PC-3 (cell line): ENCODE results near the gene GPX4. TPM values are rescaled to one million over a fixed set of nuclear protein-coding genes. Genes with fewer than 3 reads are reported as not detected.

Experiments used
- ATAC-seq: fragments of 200-7000 bp; cut with Tn5 transposase; 2 replicates; pipeline ENCODE4 v1.9.1; 2020; ENCODE audit warnings: mild to moderate bottlenecking, moderate library complexity
- BruUV-seq: library from RNA; stranded (reverse); fragments of 400-500 nt; replicated peaks from 2 replicates; lab custom pipeline; 2021; lab: Mats Ljungman, UMichigan
- CTCF ChIA-PET: fragments of 300-600 bp; sonication (Branson Sonifier 250); formaldehyde crosslinking; loops from one replicate; lab custom pipeline; 2022; ENCODE audit warnings: antibody characterized with exemption; lab: Charles Lee
- POLR2A ChIA-PET: fragments of 300-600 bp; sonication (Branson Sonifier 250); formaldehyde crosslinking; loops from one replicate; lab custom pipeline; 2022; ENCODE audit warnings: antibody characterized with exemption; ENCODE audit not compliant: unreplicated experiment; lab: Charles Lee
- DNase-seq: peaks from one replicate; pipeline ENCODE4 v3.0.0-alpha.2; 2015
- H2AFZ ChIP-seq: fragments of 300-600 bp; sonication (generic); 2 replicates; pipeline ENCODE4 v1.6.0; 2016; ENCODE audit warnings: antibody characterized with exemption, low read length
- H3F3A ChIP-seq: fragments of 300-600 bp; sonication (generic); one replicate; pipeline ENCODE4 v1.6.0; 2017; ENCODE audit warnings: antibody characterized with exemption, low read length, control low read depth, mild to moderate bottlenecking; ENCODE audit not compliant: unreplicated experiment
- H3K27ac ChIP-seq: fragments of 300-600 bp; sonication (generic); 2 replicates; pipeline ENCODE4 v1.5.1; 2016; ENCODE audit warnings: mild to moderate bottlenecking, low read length
- H3K27me3 ChIP-seq: fragments of 300-600 bp; sonication (generic); 2 replicates; pipeline ENCODE4 v1.6.1; 2016; ENCODE audit warnings: low read length, mixed read lengths
- H3K36me3 ChIP-seq: fragments of 300-600 bp; sonication (generic); 2 replicates; pipeline ENCODE4 v1.6.1; 2016; ENCODE audit warnings: low read depth, mixed run types, low read length, mixed read lengths
- H3K4me1 ChIP-seq: fragments of 300-600 bp; sonication (generic); 2 replicates; pipeline ENCODE4 v1.5.1; 2016; ENCODE audit warnings: low read length; ENCODE audit not compliant: insufficient read depth
- H3K4me2 ChIP-seq: fragments of 300-600 bp; sonication (generic); 2 replicates; pipeline ENCODE4 v1.6.0; 2016; ENCODE audit warnings: low read length
- H3K4me3 ChIP-seq: fragments of 300-600 bp; sonication (generic); 2 replicates; pipeline ENCODE4 v1.5.1; 2016; ENCODE audit warnings: mild to moderate bottlenecking, low read length, mixed read lengths
- H3K79me2 ChIP-seq: fragments of 300-600 bp; sonication (generic); 2 replicates; pipeline ENCODE4 v1.6.1; 2017; ENCODE audit warnings: low read length, mixed read lengths
- H3K9ac ChIP-seq: fragments of 300-600 bp; sonication (generic); 2 replicates; pipeline ENCODE4 v1.6.0; 2016; ENCODE audit warnings: mild to moderate bottlenecking, low read length
- H3K9me2 ChIP-seq: fragments of 300-600 bp; sonication (generic); replicated peaks from 2 replicates; pipeline ENCODE4 v1.6.1; 2016; ENCODE audit warnings: mixed run types, low read length, mixed read lengths
- H3K9me3 ChIP-seq: fragments of 300-600 bp; sonication (generic); 2 replicates; pipeline ENCODE4 v1.6.1; 2016; ENCODE audit warnings: low read length, mixed read lengths
- H4K20me1 ChIP-seq: fragments of 300-600 bp; sonication (generic); 2 replicates; pipeline ENCODE4 v1.6.1; 2016; ENCODE audit warnings: low read length, mixed read lengths
- EZH2 ChIP-seq: fragments of 300-600 bp; sonication (generic); IDR thresholded peaks from one replicate; pipeline ENCODE4 v1.6.1; 2017; ENCODE audit warnings: antibody characterized with exemption, mild to moderate bottlenecking, low read length; ENCODE audit not compliant: unreplicated experiment
- EZH2phosphoT487 ChIP-seq: fragments of 300-600 bp; sonication (generic); IDR thresholded peaks from 2 replicates; pipeline ENCODE4 v1.6.1; 2018; ENCODE audit warnings: mild to moderate bottlenecking, antibody characterized with exemption, low read length, borderline replicate concordance
- intact Hi-C: fragments of 100-400 bp; cut with micrococcal nuclease; formaldehyde crosslinking; loops from 2 replicates; pipeline ENCODE4 v1.9.0; 2023
- total RNA-seq: library from RNA; depleted of rRNA; stranded (reverse); fragments of >200 nt; gene quantifications from 2 replicates; pipeline ENCODE4 v1.2.3, GENCODE V29; 2014
- TF ChIP-seq, protein P1 (sequence below): fragments of 300-600 bp; sonication (generic); conservative IDR thresholded peaks from 2 replicates; pipeline ENCODE4 v1.5.1; 2017; ENCODE audit warnings: antibody characterized with exemption, low read depth, mild to moderate bottlenecking, low read length

The GPX4 gene
- total RNA-seq, 1 experiment from 2014 or later: 644 TPM

DNA sequence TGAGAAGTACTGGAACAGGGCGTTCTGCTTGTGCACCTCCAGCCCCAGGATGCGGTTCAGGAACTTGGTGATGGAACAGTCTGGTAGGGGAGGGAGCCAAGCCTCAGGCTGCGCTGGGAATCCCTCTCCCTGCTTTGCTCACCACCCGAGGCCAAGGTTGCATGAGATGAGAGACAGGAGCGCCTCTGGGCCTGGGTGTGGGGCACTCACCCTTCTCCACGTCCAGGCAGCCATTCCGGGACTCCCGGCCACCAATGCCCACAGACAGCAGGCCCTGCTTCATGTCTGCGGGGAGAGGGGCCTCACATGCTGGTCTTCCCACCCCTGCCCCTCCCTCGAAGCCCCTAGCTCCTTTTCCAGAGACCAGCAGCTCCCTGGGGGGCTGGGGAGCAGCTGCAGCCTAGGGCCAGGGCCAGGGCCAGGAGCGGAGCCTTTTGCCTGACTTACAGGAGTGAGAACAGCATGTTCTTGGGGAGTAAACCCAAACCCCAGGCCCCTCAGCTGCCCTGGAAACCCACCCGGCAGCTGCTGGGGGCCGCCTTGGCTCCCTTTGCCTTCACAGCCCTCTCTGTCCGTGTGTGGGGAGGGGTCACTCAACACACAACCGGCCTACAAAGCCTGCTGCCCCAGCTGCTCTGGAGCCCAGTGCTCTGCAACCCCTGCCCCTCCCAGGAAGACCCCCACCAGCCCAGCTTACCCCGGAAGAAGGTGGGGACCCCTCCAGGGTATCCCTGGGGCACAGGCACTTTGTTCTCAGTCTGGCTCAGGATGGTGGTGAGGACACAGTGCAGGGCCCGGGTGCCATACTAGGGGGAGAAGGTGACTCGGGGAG lies 7.2 kb downstream of the GPX4 start:
- Histone ChIP-seq H3K79me2 (no peaks in the 10 kb centered on the region), H3K9ac (no peak overlapping the region), H2AFZ (no peak overlapping the region), H3K9me3 (no peaks in the 10 kb centered on the region), H3K4me3 (no peak overlapping the region), H3K27ac (no peak overlapping the region), H3F3A (peaks cover 4% of the 10 kb centered on the region), H3K27me3 (no peaks in the 10 kb centered on the region), H3K36me3 (no peaks in the 10 kb centered on the region; the same call in 1 of the 2 replicates), H3K4me2 (no peak overlapping the region), H3K4me1 (no peaks in the 10 kb centered on the region), H4K20me1 (peaks cover 3% of the 10 kb centered on the region; the same call in 1 of the 2 replicates), H3K9me2 (no peaks in the 10 kb centered on the region)
- TF ChIP-seq, protein P1, sequence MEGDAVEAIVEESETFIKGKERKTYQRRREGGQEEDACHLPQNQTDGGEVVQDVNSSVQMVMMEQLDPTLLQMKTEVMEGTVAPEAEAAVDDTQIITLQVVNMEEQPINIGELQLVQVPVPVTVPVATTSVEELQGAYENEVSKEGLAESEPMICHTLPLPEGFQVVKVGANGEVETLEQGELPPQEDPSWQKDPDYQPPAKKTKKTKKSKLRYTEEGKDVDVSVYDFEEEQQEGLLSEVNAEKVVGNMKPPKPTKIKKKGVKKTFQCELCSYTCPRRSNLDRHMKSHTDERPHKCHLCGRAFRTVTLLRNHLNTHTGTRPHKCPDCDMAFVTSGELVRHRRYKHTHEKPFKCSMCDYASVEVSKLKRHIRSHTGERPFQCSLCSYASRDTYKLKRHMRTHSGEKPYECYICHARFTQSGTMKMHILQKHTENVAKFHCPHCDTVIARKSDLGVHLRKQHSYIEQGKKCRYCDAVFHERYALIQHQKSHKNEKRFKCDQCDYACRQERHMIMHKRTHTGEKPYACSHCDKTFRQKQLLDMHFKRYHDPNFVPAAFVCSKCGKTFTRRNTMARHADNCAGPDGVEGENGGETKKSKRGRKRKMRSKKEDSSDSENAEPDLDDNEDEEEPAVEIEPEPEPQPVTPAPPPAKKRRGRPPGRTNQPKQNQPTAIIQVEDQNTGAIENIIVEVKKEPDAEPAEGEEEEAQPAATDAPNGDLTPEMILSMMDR: no peak
- ChIA-PET CTCF (no interaction called here), POLR2A (no interaction called here)
- intact Hi-C loops: loop anchor here (5.0 kb wide), 1 partner anchor 81 kb away; no protein-coding TSS in a partner anchor
- DNase-seq (no peak), ATAC-seq (no peak)
- no TSS peak for BruUV-seq

- Histone ChIP-seq H3K4me3 (no peak overlapping the region), H3K27ac (no peak overlapping the region), H3K9ac (no peak overlapping the region), H3F3A (peaks cover under 1% of the 10 kb centered on the region), H2AFZ (no peak overlapping the region), H3K36me3 (no peaks in the 10 kb centered on the region; the same call in 1 of the 2 replicates), H3K9me3 (no peaks in the 10 kb centered on the region), H3K27me3 (no peaks in the 10 kb centered on the region), H4K20me1 (peaks cover 1% of the 10 kb centered on the region; the same call in 1 of the 2 replicates), H3K79me2 (no peaks in the 10 kb centered on the region), H3K4me2 (no peak overlapping the region), H3K4me1 (no peaks in the 10 kb centered on the region), H3K9me2 (no peaks in the 10 kb centered on the region)
- CTCF ChIA-PET: no interaction called here
- no TSS peak for BruUV-seq
- DNase-seq (no peak), ATAC-seq (no peak)
- intact Hi-C loops: loop anchor here (5.0 kb wide), 1 partner anchor 81 kb away; no protein-coding TSS in a partner anchor
- POLR2A ChIA-PET: no interaction called here
- TF ChIP-seq EZH2phosphoT487 (no peak), EZH2 (no peak)
- TF ChIP-seq, protein P1: no peak
These were observed 8.0 kb downstream of the GPX4 start for GRCh38 chr19:1111641-1112267.
